PC-9 (cell line): ENCODE data around the gene CDH18. TPM values are rescaled to one million over a fixed set of nuclear protein-coding genes. Genes with fewer than 3 reads are reported as not detected.

Experiments used
- BruUV-seq: library from RNA; stranded (reverse); fragments of 400-500 nt; replicated peaks from 2 replicates; lab custom pipeline; 2021; lab: Mats Ljungman, UMichigan
- CTCF ChIA-PET: fragments of 300-600 bp; sonication (Branson Sonifier 250); formaldehyde crosslinking; loops from one replicate; lab custom pipeline; 2022; ENCODE audit warnings: antibody characterized with exemption; lab: Charles Lee
- POLR2A ChIA-PET: fragments of 300-600 bp; sonication (Branson Sonifier 250); formaldehyde crosslinking; loops from one replicate; lab custom pipeline; 2022; ENCODE audit warnings: antibody characterized with exemption; ENCODE audit not compliant: unreplicated experiment; lab: Charles Lee
- DNase-seq, 2 experiments: peaks; one replicate each; pipeline versions ENCODE4 v3.0.0 to v3.0.0-alpha.2; 2015 to 2022; ENCODE audit warnings: mixed read lengths in 1 of 2
- H2AFZ ChIP-seq: fragments of 200-600 bp; sonication (generic); 2 replicates; pipeline ENCODE4 v1.8.1; 2017; ENCODE audit warnings: antibody characterized with exemption
- H3F3A ChIP-seq: fragments of 200-600 bp; sonication (generic); 2 replicates; pipeline ENCODE4 v1.8.1; 2017; ENCODE audit warnings: antibody characterized with exemption, mild to moderate bottlenecking, low read depth; ENCODE audit not compliant: insufficient read depth
- H3K27ac ChIP-seq: fragments of 200-600 bp; sonication (generic); 2 replicates; pipeline ENCODE4 v1.6.1; 2016; ENCODE audit warnings: mixed run types
- H3K27me3 ChIP-seq: fragments of 200-600 bp; sonication (generic); 2 replicates; pipeline ENCODE4 v1.6.1; 2016; ENCODE audit warnings: low read depth, mixed run types; ENCODE audit not compliant: insufficient read depth
- H3K36me3 ChIP-seq: fragments of 200-600 bp; sonication (generic); 2 replicates; pipeline ENCODE4 v1.6.1; 2016; ENCODE audit warnings: low read depth, mixed run types
- H3K4me1 ChIP-seq: fragments of 200-600 bp; sonication (generic); replicated peaks from 2 replicates; pipeline ENCODE4 v1.6.1; 2016; ENCODE audit warnings: mixed run types; ENCODE audit not compliant: insufficient read depth
- H3K4me2 ChIP-seq: fragments of 200-600 bp; sonication (generic); 2 replicates; pipeline ENCODE4 v1.6.1; 2017; ENCODE audit warnings: mixed run types
- H3K4me3 ChIP-seq: fragments of 200-600 bp; sonication (generic); 2 replicates; pipeline ENCODE4 v1.6.1; 2016; ENCODE audit warnings: mixed run types
- H3K79me2 ChIP-seq: fragments of 200-600 bp; sonication (generic); 2 replicates; pipeline ENCODE4 v1.6.1; 2017; ENCODE audit warnings: low read depth, mixed run types
- H3K9me2 ChIP-seq: fragments of 200-600 bp; sonication (generic); 2 replicates; pipeline ENCODE4 v1.8.1; 2017; ENCODE audit warnings: mild to moderate bottlenecking; ENCODE audit not compliant: insufficient read depth
- H3K9me3 ChIP-seq: fragments of 200-600 bp; sonication (generic); 2 replicates; pipeline ENCODE4 v1.8.1; 2016; ENCODE audit warnings: low read depth; ENCODE audit not compliant: insufficient read depth
- H4K20me1 ChIP-seq: fragments of 200-600 bp; sonication (generic); 2 replicates; pipeline ENCODE4 v1.8.1; 2017; ENCODE audit not compliant: insufficient read depth
- CTCF ChIP-seq: fragments of 200-600 bp; sonication (generic); conservative IDR thresholded peaks from 2 replicates; pipeline ENCODE4 v1.6.1; 2017; ENCODE audit warnings: mixed run types, antibody characterized with exemption, mild to moderate bottlenecking, moderate library complexity
- EZH2 ChIP-seq: fragments of 200-600 bp; sonication (generic); IDR thresholded peaks from 2 replicates; pipeline ENCODE4 v1.8.0; 2017; ENCODE audit warnings: antibody characterized with exemption, low read depth
- intact Hi-C: fragments of 100-400 bp; cut with micrococcal nuclease; formaldehyde crosslinking; loops from one replicate; pipeline ENCODE4 v1.10.0; 2022; ENCODE audit not compliant: unreplicated experiment
- total RNA-seq: library from RNA; stranded (reverse); gene quantifications from 2 replicates; pipeline ENCODE4 v1.2.3, GENCODE V29; 2021

The CDH18 gene
- total RNA-seq, 1 experiment from 2014 or later: not detected

- H3F3A ChIP-seq: no peaks in the 10 kb centered on the region
- ChIA-PET POLR2A (interaction anchor here (0.6 kb wide), 1 partner anchor 815 kb away, joined by 3 read pairs; no protein-coding TSS in a partner anchor), CTCF (no interaction called here)
- no peaks in the 10 kb centered on the region for H3K79me2 ChIP-seq
- no peaks in the 10 kb centered on the region for H3K4me1 ChIP-seq
- H2AFZ ChIP-seq: no peak overlapping the region
- BruUV-seq: no TSS peak
- no peak overlapping the region for H3K4me2 ChIP-seq
- H4K20me1 ChIP-seq: no peaks in the 10 kb centered on the region
- no peaks in the 10 kb centered on the region for H3K9me2 ChIP-seq
- no peaks in the 10 kb centered on the region for H3K9me3 ChIP-seq
- no peak for TF ChIP-seq CTCF
- TF ChIP-seq EZH2: no peak
- H3K27ac ChIP-seq: no peak overlapping the region
- no peak for DNase-seq
- H3K27me3 ChIP-seq: no peaks in the 10 kb centered on the region
- no peak overlapping the region for H3K4me3 ChIP-seq
- no peaks in the 10 kb centered on the region for H3K36me3 ChIP-seq
- intact Hi-C loops: no loop called here
Measured at GRCh38 chr5:19802686-19803085, 185.3 kb downstream of the CDH18 start.

GRCh38 chr5:19795218-19795617, 192.8 kb downstream of the CDH18 start:
- ChIA-PET CTCF (no interaction called here), POLR2A (interaction anchor here (0.6 kb wide), 1 partner anchor 247 kb away, joined by 4 read pairs; no protein-coding TSS in a partner anchor)
- H3K4me2 ChIP-seq: no peak overlapping the region
- H3F3A ChIP-seq: no peaks in the 10 kb centered on the region
- TF ChIP-seq EZH2: no peak
- no peak for TF ChIP-seq CTCF
- H2AFZ ChIP-seq: no peak overlapping the region
- no TSS peak for BruUV-seq
- no peak for DNase-seq
- H3K79me2 ChIP-seq: no peaks in the 10 kb centered on the region
- no peaks in the 10 kb centered on the region for H3K9me2 ChIP-seq
- H3K9me3 ChIP-seq: no peaks in the 10 kb centered on the region
- no peak overlapping the region for H3K27ac ChIP-seq
- no peaks in the 10 kb centered on the region for H3K27me3 ChIP-seq
- H4K20me1 ChIP-seq: no peaks in the 10 kb centered on the region
- H3K4me1 ChIP-seq: no peaks in the 10 kb centered on the region
- intact Hi-C loops: no loop called here
- H3K4me3 ChIP-seq: no peak overlapping the region
- H3K36me3 ChIP-seq: no peaks in the 10 kb centered on the region

GRCh38 chr5:19790829-19791466, 197.1 kb downstream of the CDH18 start:
- intact Hi-C loops: no loop called here
- ChIA-PET CTCF (no interaction called here), POLR2A (interaction anchor here (0.7 kb wide), 1 partner anchor 115 kb away, joined by 12 read pairs; no protein-coding TSS in a partner anchor)
- Histone ChIP-seq H3K36me3 (no peaks in the 10 kb centered on the region), H3K4me1 (no peaks in the 10 kb centered on the region), H3K27me3 (no peaks in the 10 kb centered on the region), H3F3A (no peaks in the 10 kb centered on the region), H3K9me3 (no peaks in the 10 kb centered on the region), H3K4me3 (no peak overlapping the region), H3K27ac (no peak overlapping the region), H3K79me2 (no peaks in the 10 kb centered on the region), H4K20me1 (no peaks in the 10 kb centered on the region), H3K4me2 (no peak overlapping the region), H2AFZ (no peak overlapping the region), H3K9me2 (no peaks in the 10 kb centered on the region)
- no TSS peak for BruUV-seq
- no peak for DNase-seq
- TF ChIP-seq CTCF: no peak
- TF ChIP-seq EZH2: no peak
